GM19468 (cell line): ENCODE results near the gene OSBP2.
"Not testable (repeated sequence)": the region's sequence is repeated elsewhere in the genome, so short reads cannot be mapped to it uniquely, and the experiment has no call there.

Experiments
- ATAC-seq: cut with Tn5 transposase; IDR thresholded peaks from one replicate; pipeline ENCODE4 v1.9.1; 2021; ENCODE audit warnings: mild to moderate bottlenecking, moderate library complexity, moderate number of reproducible peaks; ENCODE audit not compliant: unreplicated experiment; ENCODE audit errors: extremely low read depth

Gene OSBP2

GRCh38 chr22:30753701-30754100, 59.0 kb downstream of the OSBP2 start:
- no peak for ATAC-seq

DNA sequence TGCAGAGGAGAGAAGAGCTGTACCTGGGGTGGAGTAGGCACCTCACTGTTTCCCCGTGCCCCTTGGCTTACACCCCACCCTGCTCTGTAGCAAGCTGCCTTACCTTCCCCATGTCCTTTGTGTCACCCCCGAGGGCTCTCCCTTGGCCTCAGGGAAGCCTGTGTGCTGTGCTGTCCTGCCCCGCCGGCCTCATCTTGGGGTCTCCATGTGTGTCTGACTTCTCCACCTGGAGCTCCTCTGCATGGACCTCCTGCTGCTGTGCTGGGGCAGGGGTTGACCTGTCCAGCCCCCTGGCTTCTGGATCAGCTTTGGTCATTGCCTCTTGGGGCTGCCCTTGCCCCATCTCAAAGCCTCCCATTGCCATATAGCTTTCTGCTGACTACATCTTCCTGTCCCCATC, 59.8 kb downstream of the OSBP2 start:
- no peak for ATAC-seq

- no peak for ATAC-seq
Observed at GRCh38 chr22:30754971-30755758, 60.5 kb downstream of the OSBP2 start.

- no peak for ATAC-seq
Observed at GRCh38 chr22:30755759-30756124, 61.1 kb downstream of the OSBP2 start.

DNA sequence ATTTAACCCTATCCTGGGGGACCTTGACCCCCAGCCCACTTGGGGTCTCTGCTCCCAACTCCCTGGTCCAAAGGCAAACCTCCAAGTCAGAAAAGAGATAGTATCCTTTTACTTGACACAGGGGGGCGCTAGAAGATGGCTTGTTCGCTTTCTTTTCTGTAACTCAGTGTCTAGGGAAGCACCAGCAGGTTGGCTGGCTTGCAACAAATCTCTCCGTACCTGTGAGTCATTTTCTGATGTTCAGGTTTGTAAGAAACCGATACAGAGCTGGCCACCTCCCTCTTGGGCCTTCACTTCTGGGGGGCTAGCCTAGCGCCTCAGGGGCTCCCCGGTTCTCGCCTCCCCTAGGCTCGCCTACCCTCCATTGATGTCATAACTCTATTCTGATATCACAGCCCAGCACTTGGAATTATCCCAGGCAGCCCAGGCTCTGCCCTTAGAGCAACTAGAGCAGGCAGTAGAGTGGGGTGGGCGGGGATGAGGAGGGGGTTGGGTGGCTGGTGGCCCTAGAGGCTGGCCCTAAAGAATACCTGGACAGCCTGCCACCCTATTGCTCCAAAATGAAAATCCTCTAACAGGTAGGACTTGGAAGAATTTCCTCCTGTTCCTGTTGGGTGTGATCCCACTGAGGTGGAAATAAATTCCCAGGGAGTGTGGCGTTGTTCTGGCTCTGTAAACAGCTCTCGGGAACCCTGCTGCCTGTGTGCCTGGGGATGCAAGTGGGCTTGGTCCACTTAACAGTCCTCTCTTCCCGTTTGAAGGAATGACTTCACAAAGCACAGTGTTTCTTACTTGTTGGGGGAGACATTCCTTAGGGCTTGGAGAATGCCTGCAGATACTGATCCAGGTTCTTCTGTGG, 69.4 kb downstream of the OSBP2 start:
- ATAC-seq: no peak

DNA sequence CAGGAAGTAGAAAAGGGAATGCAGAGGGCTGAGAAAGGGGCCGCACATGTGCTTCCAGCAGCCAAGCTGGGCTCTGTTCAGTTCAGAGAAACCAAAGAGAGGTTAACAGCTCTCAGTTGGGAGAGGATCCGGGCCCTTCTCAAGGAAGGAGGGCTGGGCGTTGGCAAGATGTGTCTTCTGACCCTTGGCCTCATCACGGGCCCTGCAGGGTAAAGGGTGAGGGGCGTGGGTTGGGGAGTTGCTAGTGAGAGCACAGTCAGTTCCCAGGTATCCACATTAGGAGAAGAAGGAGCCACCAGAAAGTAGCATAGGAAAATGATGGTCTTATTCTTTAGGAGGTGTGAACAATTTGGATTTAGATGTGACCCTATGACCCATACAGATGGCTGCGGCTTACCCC, 73.0 kb downstream of the OSBP2 start:
- no peak for ATAC-seq

DNA sequence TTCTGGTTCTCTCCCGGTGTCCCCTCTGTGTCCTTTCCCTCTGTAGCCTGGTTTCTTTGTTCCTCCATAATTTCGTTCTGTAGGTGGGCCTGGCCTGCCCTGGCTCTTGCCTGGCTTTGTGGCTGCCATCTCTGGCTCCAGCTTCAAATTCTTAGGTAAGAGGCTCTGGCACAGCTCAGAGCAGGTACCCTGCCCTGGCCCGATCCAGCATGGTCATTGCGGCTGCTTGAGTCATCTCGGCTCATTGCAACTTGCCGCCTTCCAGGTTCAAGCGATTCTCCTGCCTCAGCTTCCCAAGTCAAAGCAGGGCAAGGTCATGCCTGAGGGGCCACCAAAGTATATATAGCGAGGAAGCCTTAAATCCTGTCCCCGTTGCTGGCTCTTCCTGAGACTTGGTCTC, 76.0 kb downstream of the OSBP2 start:
- ATAC-seq: no peak

DNA sequence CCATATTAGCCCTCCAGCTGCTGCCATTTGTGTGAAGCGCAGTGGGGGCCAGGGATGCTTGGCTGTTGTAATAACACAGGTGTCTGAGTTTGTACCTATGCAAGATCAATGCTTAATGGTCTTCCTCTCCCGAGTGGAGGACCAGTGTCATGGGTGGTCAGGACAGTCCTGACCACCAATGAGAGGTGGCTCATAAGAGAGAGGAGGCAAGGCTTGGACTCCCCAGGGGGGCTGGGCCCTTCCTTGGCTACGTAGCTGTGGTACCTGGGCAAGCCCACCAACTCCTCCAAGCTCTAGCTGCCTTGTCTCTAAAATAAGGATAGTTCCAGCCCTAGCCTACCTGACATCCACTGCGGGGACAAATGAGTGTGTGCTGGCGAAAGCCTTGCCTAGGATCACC, 79.2 kb downstream of the OSBP2 start:
- no peak for ATAC-seq

DNA sequence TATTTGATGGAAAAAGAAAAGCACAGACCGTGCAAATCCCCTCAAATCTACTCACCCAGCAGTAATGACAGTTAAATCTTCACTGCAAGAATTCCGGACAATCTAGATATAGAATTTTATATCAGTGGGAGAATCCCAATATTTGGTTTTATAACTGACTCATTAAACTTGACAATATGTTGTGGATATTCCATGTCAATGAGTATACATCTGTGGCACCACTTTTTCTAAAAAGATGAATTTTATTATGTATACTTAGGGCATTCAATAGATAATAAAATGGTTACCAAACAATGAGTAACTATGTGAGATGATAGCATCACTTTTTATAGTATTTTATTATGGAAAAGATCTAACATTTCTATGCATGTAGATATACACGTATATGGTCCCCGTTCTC, 79.9 kb downstream of the OSBP2 start:
- no peak for ATAC-seq

- ATAC-seq: no peak
Observed at GRCh38 chr22:30776476-30776875, 81.8 kb downstream of the OSBP2 start.

DNA sequence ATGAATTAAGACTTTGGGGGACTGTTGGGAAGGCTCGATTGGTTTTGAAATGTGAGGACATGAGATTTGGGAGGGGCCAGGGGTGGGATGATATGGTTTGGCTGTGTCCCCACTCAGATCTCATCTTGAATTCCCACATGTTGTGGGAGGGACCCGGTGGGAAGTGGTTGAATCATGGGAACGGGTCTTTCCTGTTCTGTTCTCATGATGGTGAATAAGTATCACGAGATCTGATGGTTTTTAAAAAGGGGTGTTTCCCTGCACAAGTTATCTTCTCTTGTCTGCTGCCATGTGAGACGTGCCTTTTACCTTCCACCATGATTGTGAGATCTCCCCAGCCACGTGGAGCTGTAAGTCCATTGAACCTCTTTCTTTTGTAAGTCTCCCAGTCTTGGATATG, 82.5 kb downstream of the OSBP2 start:
- ATAC-seq: not testable (repeated sequence)

GRCh38 chr22:30777587-30777986, 82.9 kb downstream of the OSBP2 start:
- no peak for ATAC-seq

DNA sequence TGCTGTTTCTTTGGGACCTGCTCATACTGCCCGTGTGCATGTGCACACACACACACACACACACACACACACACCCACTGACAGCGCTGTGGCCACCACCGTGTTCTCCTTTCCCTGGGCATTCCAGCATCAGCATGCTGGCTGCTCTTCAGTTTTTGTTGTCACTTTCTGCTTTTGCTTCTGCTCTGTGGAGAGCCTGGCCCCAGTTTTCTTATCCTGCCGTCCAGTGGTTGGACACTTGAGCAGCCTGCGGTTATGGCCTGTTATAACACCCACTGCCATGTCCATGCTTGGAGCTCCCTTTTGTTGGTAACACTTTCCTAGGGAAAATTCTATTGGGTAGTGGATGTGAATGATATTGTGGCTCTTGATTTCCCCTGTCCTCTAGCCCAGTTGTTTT, 83.6 kb downstream of the OSBP2 start:
- no peak for ATAC-seq

GRCh38 chr22:30780026-30780425, 85.4 kb downstream of the OSBP2 start:
- ATAC-seq: no peak

DNA sequence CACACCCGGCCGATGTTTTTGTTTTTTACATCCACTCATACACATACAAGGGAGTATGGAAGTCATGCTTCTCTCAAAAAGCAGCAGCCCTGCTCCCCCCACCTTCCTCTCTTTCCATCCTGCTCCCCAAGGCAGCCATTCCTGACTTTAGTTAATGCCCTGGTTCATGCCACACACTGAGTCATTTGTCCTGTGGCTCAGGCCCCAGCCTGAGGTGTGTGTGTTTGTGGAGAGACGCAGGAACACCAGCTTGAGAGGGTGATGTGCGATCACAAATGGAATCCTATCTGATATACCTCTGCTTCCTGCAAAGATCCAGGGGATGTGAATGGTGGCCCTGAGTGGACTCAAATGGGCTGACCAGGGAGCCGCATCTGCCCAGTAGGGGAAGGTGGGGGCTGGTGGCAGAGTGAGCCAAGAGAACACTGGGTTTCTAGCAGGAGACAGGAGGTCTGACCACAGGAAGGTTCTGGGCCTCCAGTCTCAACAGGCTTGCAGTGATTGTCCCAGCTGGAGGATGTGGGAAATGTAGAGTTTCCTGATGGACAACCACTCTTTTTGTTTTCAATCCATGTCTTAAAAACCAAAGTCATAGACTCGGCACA, 86.7 kb downstream of the OSBP2 start:
- ATAC-seq: no peak

DNA sequence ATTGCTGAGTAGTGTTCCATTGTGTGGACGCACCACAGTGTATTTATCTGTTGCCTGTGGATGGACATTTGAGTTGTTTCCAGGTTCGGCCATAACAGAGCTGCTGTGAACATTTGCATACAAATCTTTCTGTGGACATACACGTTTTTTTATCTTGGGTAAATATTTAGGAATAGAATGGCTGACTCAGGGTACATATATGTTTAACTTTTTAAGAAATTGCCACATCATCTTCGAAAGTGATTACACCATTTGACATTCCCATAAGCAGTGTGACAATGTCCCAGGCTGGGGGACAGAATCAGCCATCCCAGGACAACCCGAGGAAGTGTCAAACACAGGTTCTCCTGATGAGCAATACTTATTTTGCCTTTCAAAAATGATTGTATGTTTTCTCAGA, 87.9 kb downstream of the OSBP2 start:
- no peak for ATAC-seq

- ATAC-seq: no peak
Observed at GRCh38 chr22:30783021-30783420, 88.3 kb downstream of the OSBP2 start.

- ATAC-seq: no peak
Observed at GRCh38 chr22:30785527-30785926, 90.9 kb downstream of the OSBP2 start.

DNA sequence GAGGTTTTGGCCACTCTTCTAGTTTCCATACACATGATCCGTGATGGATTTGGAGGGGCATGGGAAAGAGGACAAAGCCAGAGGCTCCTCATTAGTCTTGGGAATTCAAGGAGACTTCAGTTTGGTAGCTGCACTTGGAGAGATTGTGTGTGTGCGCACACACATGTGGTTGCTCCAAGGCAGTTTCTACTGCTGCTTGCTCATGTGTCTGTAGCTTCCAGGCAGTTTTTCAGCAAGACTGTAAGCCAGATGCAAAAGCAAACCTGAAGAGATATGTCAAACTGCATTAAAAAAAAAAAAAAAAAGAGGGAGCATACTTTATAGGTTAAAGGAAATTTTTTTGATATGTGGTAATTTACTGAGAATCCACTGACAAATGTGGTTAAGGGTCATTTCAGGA, 95.7 kb downstream of the OSBP2 start:
- no peak for ATAC-seq

DNA sequence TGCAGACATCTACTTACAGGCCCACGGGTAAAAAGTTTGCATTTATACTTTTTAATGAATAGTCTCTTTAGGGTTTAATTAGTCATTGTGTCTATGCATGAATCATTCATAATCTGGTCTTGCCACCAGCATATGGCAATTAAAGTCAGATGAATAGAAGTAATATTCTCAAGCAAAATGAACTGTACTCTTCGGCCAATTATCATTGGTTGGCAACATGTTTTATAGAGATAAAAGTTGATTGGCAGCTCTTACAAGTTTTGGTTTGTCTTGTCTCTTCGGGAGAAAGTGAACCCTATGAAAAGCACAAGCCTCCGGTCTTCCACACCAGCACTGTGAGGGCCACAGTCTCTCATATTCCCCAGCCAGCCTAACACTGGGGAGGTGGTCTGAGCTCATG, 97.8 kb downstream of the OSBP2 start:
- ATAC-seq: no peak

GRCh38 chr22:30795118-30795517, 100.4 kb downstream of the OSBP2 start:
- no peak for ATAC-seq
